GM19467 (cell line): Measurements from ENCODE around the gene CHPT1.

Source experiments
- ATAC-seq: cut with Tn5 transposase; IDR thresholded peaks from one replicate; pipeline ENCODE4 v1.9.1; 2021; ENCODE audit warnings: mild to moderate bottlenecking, moderate library complexity; ENCODE audit not compliant: unreplicated experiment

Gene CHPT1

GRCh38 chr12:101761350-101761749, 63.9 kb downstream of the CHPT1 start:
- no peak for ATAC-seq

- ATAC-seq = no peak
Measured at GRCh38 chr12:101761781-101762180, 64.3 kb downstream of the CHPT1 start.

- no peak for ATAC-seq
Measured at GRCh38 chr12:101763246-101763931, 65.9 kb downstream of the CHPT1 start.

- ATAC-seq = no peak
Measured at GRCh38 chr12:101764051-101764792, 66.8 kb downstream of the CHPT1 start.

- no peak for ATAC-seq
Measured at GRCh38 chr12:101767537-101767936, 70.1 kb downstream of the CHPT1 start.

- no peak for ATAC-seq
Measured at GRCh38 chr12:101768781-101769180, 71.3 kb downstream of the CHPT1 start.

- ATAC-seq = no peak
Measured at GRCh38 chr12:101769865-101770264, 72.4 kb downstream of the CHPT1 start.

GRCh38 chr12:101772012-101772775, 74.8 kb downstream of the CHPT1 start:
- ATAC-seq = no peak

GRCh38 chr12:101773650-101774162, 76.3 kb downstream of the CHPT1 start:
- ATAC-seq = no peak

- no peak for ATAC-seq
Measured at GRCh38 chr12:101775816-101776215, 78.4 kb downstream of the CHPT1 start.

- ATAC-seq = no peak
Measured at GRCh38 chr12:101777485-101777884, 80.0 kb downstream of the CHPT1 start.

- no peak for ATAC-seq
Measured at GRCh38 chr12:101777978-101778377, 80.5 kb downstream of the CHPT1 start.
